GM18502 (cell line): ENCODE results near the gene TPP2.
A peak's percentile ranks its signal among the peaks of the same experiment; 100 is the strongest.

Experiments
- ATAC-seq: cut with Tn5 transposase; IDR thresholded peaks from one replicate; pipeline ENCODE4 v1.9.1; 2021; ENCODE audit warnings: mild to moderate bottlenecking; ENCODE audit not compliant: unreplicated experiment, poor library complexity

TPP2 gene

DNA sequence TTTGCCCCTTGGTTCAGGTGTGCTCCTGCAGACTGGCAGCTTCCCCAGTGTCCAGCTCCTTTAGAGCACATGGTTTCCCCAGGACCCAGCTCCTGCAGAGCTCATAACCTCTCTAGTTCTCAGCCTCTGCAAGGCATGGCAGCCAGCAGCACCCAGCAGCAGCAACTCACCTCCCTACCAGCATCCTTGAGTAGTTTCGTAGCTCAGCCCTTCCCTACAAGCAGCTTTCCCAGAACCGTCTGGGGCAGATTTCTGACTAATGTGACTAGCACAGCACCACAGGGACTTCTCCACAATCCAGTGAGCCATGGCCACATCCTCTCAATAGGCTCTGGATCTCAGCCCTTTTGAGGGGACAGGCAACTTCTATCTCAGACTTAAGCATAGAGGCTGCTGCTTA, 112.2 kb downstream of the TPP2 start:
- ATAC-seq, result no peak

DNA sequence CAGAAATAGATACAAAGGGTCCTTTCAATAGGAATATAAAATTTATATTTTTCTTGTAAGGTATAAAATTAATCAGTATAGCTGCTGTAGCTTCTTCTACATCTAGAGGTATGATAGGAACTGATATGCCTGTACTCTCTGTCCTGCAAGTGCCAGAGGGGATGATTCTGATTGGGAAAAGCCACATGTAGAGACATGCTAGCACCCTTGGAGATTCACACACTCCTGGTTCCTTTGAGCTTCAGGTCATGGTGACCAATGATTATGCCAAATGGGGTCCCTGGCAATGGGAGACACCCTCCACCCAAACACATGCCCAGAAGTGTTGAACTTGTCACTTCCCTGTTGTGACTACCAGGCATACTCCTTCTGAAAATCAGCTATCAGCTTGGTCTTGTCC, 112.8 kb downstream of the TPP2 start:
- ATAC-seq, result no peak

DNA sequence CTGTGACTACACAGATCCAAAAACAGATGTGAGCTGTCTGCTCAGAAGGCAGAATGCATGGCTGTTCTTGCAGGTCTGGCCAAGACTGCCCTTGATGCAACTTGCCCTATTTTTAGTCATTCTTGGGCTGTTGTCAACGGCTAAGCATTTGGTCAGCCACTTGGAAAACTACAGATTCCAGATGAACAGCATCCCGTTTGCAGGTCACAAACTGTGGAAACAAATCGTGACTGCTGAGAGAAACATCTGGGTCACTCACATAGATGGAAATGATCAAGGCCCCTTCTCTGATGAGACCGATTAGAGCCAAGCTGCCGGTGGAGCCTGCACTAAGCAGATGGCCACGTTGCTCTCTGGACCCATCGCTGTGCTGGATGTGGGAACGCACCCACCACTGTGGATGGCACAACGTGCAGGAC, 113.5 kb downstream of the TPP2 start:
- ATAC-seq, result no peak

DNA sequence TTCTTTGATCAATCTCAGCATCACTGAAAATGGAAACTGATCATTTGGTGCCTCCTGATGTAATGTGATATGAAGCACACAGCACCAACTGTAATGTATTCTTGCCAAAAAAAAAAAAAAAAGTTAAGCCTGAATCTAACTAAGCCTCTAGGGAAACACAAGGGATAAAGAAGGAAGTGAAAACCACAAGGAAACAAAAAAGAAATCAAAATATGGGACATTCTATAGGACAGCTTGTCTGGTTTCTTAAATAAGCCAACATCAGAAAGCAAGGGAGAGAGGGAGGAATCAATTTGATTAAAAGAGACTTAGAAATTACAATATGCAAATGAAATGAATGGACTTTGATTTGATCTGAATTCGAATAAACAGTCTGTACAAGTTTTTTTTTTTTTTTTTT, 118.7 kb downstream of the TPP2 start:
- ATAC-seq, result no peak

GRCh38 chr13:102718746-102719145, 122.0 kb downstream of the TPP2 start:
- ATAC-seq, result no peak

GRCh38 chr13:102721800-102722231, 125.0 kb downstream of the TPP2 start:
- ATAC-seq, result no peak

GRCh38 chr13:102724923-102725322, 128.1 kb downstream of the TPP2 start:
- ATAC-seq, result peak; percentile 61

- no peak for ATAC-seq
Observed at GRCh38 chr13:102726430-102726829, 129.6 kb downstream of the TPP2 start.
